ENCODE results near the gene RALBP1.

- no peak for TF ChIP-seq FOXA1 (IDR thresholded peaks at IDR 0.05)
- no peak for TF ChIP-seq ELF4 (IDR thresholded peaks at IDR 0.05)
- no peak for TF ChIP-seq NFRKB (IDR thresholded peaks at IDR 0.05)
- TF ChIP-seq FOXK2 (IDR thresholded peaks at IDR 0.05), result no peak
- no peak for TF ChIP-seq SUZ12 (IDR thresholded peaks at IDR 0.05)
- no peak for TF ChIP-seq SP1 (IDR thresholded peaks at IDR 0.05)
- no peak for TF ChIP-seq ARNT (IDR thresholded peaks at IDR 0.05)
These were observed 30.8 kb upstream of the RALBP1 start for GRCh38 chr18:9444549-9444948.
